A549 (cell line): Measurements from ENCODE around the gene MYOT. TPM values are rescaled to one million over a fixed set of nuclear protein-coding genes. Genes with fewer than 3 reads are reported as not detected.

ENCODE experiments used
- ATAC-seq, 2 experiments: fragments of 200-7000 bp in 1 of 2; fragments of >200 bp in 1 of 2; cut with Nextera tagmentation in 1 of 2; cut with Tn5 transposase in 1 of 2; 3 replicates each; pipeline versions ENCODE4 v1.8.0 to v1.9.1; 2018 to 2020; ENCODE audit warnings: mild to moderate bottlenecking in 1 of 2, moderate library complexity in 1 of 2
- CTCF ChIA-PET: fragments of 300-600 bp; sonication (Branson Sonifier 250); formaldehyde crosslinking; extraction: SDS; loops from one replicate; lab custom pipeline; 2021; ENCODE audit warnings: antibody characterized with exemption, inconsistent platforms; lab: Yijun Ruan, JAX
- POLR2A ChIA-PET: fragments of 350-600 bp; formaldehyde crosslinking; extraction: SDS; loops from one replicate; lab custom pipeline; 2021; ENCODE audit warnings: antibody characterized with exemption, inconsistent platforms; lab: Yijun Ruan, JAX
- DNase-seq, 2 experiments: peaks; one replicate each; pipeline versions ENCODE4 v3.0.0 to v3.0.0-alpha.2; 2011 to 2016; ENCODE audit warnings: low read depth in 1 of 2, low spot score in 1 of 2
- FAIRE-seq: peaks from 2 replicates; lab custom pipeline; 2011; peaks lifted over from hg19 to GRCh38; lab: Jason Lieb, UNC
- H3K27ac ChIP-seq, 2 experiments: fragments of >200 bp; sonication (Bioruptor Twin); formaldehyde crosslinking; 3 replicates each; pipeline ENCODE4 v1.5.1; 2016 to 2017
- H3K4me1 ChIP-seq: fragments of >200 bp; sonication (Bioruptor Twin); formaldehyde crosslinking; 3 replicates; pipeline ENCODE4 v1.6.1; 2016
- H3K4me2 ChIP-seq: fragments of >200 bp; sonication (Bioruptor Twin); formaldehyde crosslinking; 3 replicates; pipeline ENCODE4 v1.6.1; 2016
- H3K4me3 ChIP-seq: fragments of >200 bp; sonication (Bioruptor Twin); formaldehyde crosslinking; 3 replicates; pipeline ENCODE4 v1.5.1; 2016
- H3K9me3 ChIP-seq: fragments of >200 bp; sonication (Bioruptor Twin); formaldehyde crosslinking; 3 replicates; pipeline ENCODE4 v1.6.1; 2016
- BHLHE40 ChIP-seq: IDR thresholded peaks from 2 replicates; pipeline ENCODE4 v1.6.1; 2012; ENCODE audit warnings: low read depth, low read length, inconsistent platforms
- CEBPB ChIP-seq, 2 experiments: fragments of >200 bp in 1 of 2; sonication (Bioruptor Twin) in 1 of 2; formaldehyde crosslinking in 1 of 2; IDR thresholded peaks; 2 replicates each; pipeline ENCODE4 v1.6.1; 2012 to 2016
- CTCF ChIP-seq: fragments of >200 bp; sonication (Bioruptor Twin); formaldehyde crosslinking; IDR thresholded peaks from 3 replicates; pipeline ENCODE4 v1.5.1; 2016
- EHMT2 ChIP-seq: fragments of 200-600 bp; sonication (generic); IDR thresholded peaks from 2 replicates; pipeline ENCODE4 v1.6.1; 2016; ENCODE audit warnings: antibody characterized with exemption, low read depth, mild to moderate bottlenecking, moderate library complexity
- ELK1 ChIP-seq: fragments of 150-350 bp; IDR thresholded peaks from 2 replicates; pipeline ENCODE4 v1.6.1; 2014; ENCODE audit warnings: low read depth, mild to moderate bottlenecking, low read length
- HMGXB4 ChIP-seq: fragments of 250-450 bp; sonication (Bioruptor Pico); IDR thresholded peaks from 2 replicates; pipeline ENCODE4 v1.5.0; 2021; ENCODE audit warnings: mild to moderate bottlenecking, moderate library complexity, borderline replicate concordance
- HOXB5 ChIP-seq: fragments of 250-450 bp; sonication (Bioruptor Pico); IDR thresholded peaks from 2 replicates; pipeline ENCODE4 v1.5.0; 2020; ENCODE audit warnings: mild to moderate bottlenecking, moderate library complexity
- KDM1A ChIP-seq: fragments of 200-600 bp; sonication (generic); IDR thresholded peaks from 2 replicates; pipeline ENCODE4 v1.6.1; 2016; ENCODE audit warnings: low read depth, mild to moderate bottlenecking
- PBX3 ChIP-seq: IDR thresholded peaks from 2 replicates; pipeline ENCODE4 v1.6.1; 2012
- POLR2A ChIP-seq: IDR thresholded peaks from 2 replicates; pipeline ENCODE4 v1.6.1; 2012; ENCODE audit warnings: mild to moderate bottlenecking, low read length
- RAD21 ChIP-seq, 2 experiments: fragments of >200 bp in 1 of 2; sonication (Bioruptor Twin) in 1 of 2; formaldehyde crosslinking in 1 of 2; IDR thresholded peaks in 1 of 2; conservative IDR thresholded peaks in 1 of 2; 2 replicates in 1 of 2; 3 replicates in 1 of 2; pipeline ENCODE4 v1.6.1; 2012 to 2018; ENCODE audit warnings: inconsistent platforms in 1 of 2
- RARB ChIP-seq: fragments of 250-450 bp; sonication (Bioruptor Pico); IDR thresholded peaks from 2 replicates; pipeline ENCODE4 v1.8.0; 2021; ENCODE audit warnings: mild to moderate bottlenecking, moderate library complexity
- RCOR1 ChIP-seq: fragments of 150-350 bp; IDR thresholded peaks from 2 replicates; pipeline ENCODE4 v1.6.1; 2014; ENCODE audit warnings: antibody characterized with exemption, low read length, low read depth
- SMC3 ChIP-seq: fragments of >200 bp; sonication (Bioruptor Twin); formaldehyde crosslinking; IDR thresholded peaks from 3 replicates; pipeline ENCODE4 v1.6.1; 2018; ENCODE audit warnings: inconsistent platforms
- SREBF2 ChIP-seq: fragments of 450-650 bp; IDR thresholded peaks from 2 replicates; pipeline ENCODE4 v1.6.1; 2014; ENCODE audit warnings: mild to moderate bottlenecking, moderate library complexity
- ZNF302 ChIP-seq: fragments of 250-450 bp; sonication (Bioruptor Pico); IDR thresholded peaks from 2 replicates; pipeline ENCODE4 v1.9.0; 2021; ENCODE audit warnings: inconsistent platforms, mild to moderate bottlenecking, moderate library complexity
- WGBS: methylation state at CpG from one replicate; pipeline ENCODE4 v1.1.6; 2017; ENCODE audit errors: missing lambda C conversion rate; 5-methylcytosine and 5-hydroxymethylcytosine counted together
- polyA plus RNA-seq, 4 experiments: library from polyadenylated mRNA; depleted of rRNA in 3 of 4; stranded (reverse); fragments of >200 nt; fragmentation: RNase III in 1 of 4; extraction: RNeasy Plus Mini Kit Qiagen cat#74134 plus additional on column Dnase treatment in 1 of 4; gene quantifications; 2 replicates in 3 of 4; 3 replicates in 1 of 4; pipeline ENCODE4 v1.2.3, GENCODE V29; 2011 to 2017

MYOT gene
- polyA plus RNA-seq, 2 of the 4 experiments (the other 2 are of a cell fraction): 0.08 TPM; not detected in 1

- 44% methylated on average over 6 of the region's 6 CpGs for WGBS
- POLR2A ChIA-PET: interaction anchor here (1.1 kb wide), 1 partner anchor 68 kb away, joined by 3 read pairs; the partner anchor contains the start of gene HNRNPA0
- peaks cover 26% of the 10 kb centered on the region for H3K4me1 ChIP-seq
- peak; percentile 69 to 73 for DNase-seq
- peak; percentile 83 for TF ChIP-seq SMC3
- no peak for TF ChIP-seq RARB (CRISPR knock-in tag)
- TF ChIP-seq CEBPB (IDR thresholded peaks at IDR 0.05): peak; percentile 10 to 53; a peak in 1 of 4 replicates
- TF ChIP-seq ZNF302 (CRISPR knock-in tag): no peak
- TF ChIP-seq HOXB5: no peak
- TF ChIP-seq RAD21 (conservative IDR thresholded peaks at IDR 0.05 in 1 of 2, IDR thresholded peaks at IDR 0.05 in 1 of 2): peak; percentile 84 to 94
- TF ChIP-seq RCOR1: no peak
- TF ChIP-seq BHLHE40: no peak
- peak; percentile 74 for TF ChIP-seq CTCF
- no peak for TF ChIP-seq POLR2A
- no peak for TF ChIP-seq ELK1
- no peak for TF ChIP-seq HMGXB4 (CRISPR knock-in tag)
- no peak for TF ChIP-seq PBX3
- TF ChIP-seq, all 56 proteins: peak for 4
- no peak overlapping the region for H3K4me3 ChIP-seq
- peak; percentile 92 to 95 for ATAC-seq
- no peak for FAIRE-seq
- no peak overlapping the region for H3K4me2 ChIP-seq
- H3K27ac ChIP-seq: no peak overlapping the region
- H3K9me3 ChIP-seq: no peaks in the 10 kb centered on the region; the same call in 2 of the 3 replicates
- CTCF ChIA-PET: interaction anchor here (0.7 to 8.8 kb wide), 28 partner anchors 9 to 193 kb away, joined by 3 to 129 read pairs (median 5); partner anchors contain the start of genes HNRNPA0 and MYOT
Observed at GRCh38 chr5:137822158-137822764, 45.4 kb upstream of the MYOT start.

GRCh38 chr5:137822984-137823383 is 44.7 kb upstream of the MYOT start:
- ChIA-PET POLR2A (interaction anchor here (1.1 kb wide), 1 partner anchor 68 kb away, joined by 3 read pairs; the partner anchor contains the start of gene HNRNPA0), CTCF (interaction anchor here (0.7 to 8.8 kb wide), 25 partner anchors 8 to 194 kb away, joined by 3 to 129 read pairs (median 5); partner anchors contain the start of genes HNRNPA0 and MYOT)
- H3K4me2 ChIP-seq: no peak overlapping the region
- no peaks in the 10 kb centered on the region; the same call in 2 of the 3 replicates for H3K9me3 ChIP-seq
- FAIRE-seq: no peak
- DNase-seq: no peak
- TF ChIP-seq KDM1A (no peak), SREBF2 (no peak), EHMT2 (no peak)
- peaks cover 26% of the 10 kb centered on the region for H3K4me1 ChIP-seq
- H3K4me3 ChIP-seq: no peak overlapping the region
- H3K27ac ChIP-seq: no peak overlapping the region
- ATAC-seq: no peak
- WGBS: 90% methylated on average over 1 of the region's 1 CpG
